Keratinocyte (primary cell): ENCODE measurements around the gene EPB41.

Source experiments
- CTCF ChIP-seq, 3 experiments: IDR thresholded peaks in 1 of 3; conservative IDR thresholded peaks in 1 of 3; optimal IDR thresholded peaks in 1 of 3; 2 replicates in 2 of 3; 3 replicates in 1 of 3; pipeline versions ENCODE3 to v1.5.1; 2011; ENCODE audit warnings: low read length in 3 of 3, mild to moderate bottlenecking in 3 of 3, moderate library complexity in 2 of 3, control low read depth in 1 of 3, inconsistent platforms in 1 of 3; ENCODE audit not compliant: insufficient read depth in 2 of 3; ENCODE audit errors: extremely low read depth in 1 of 3
- EZH2 ChIP-seq: IDR thresholded peaks from one replicate; pipeline ENCODE4 v1.6.1; 2012; ENCODE audit warnings: inconsistent platforms, mild to moderate bottlenecking, low read length, moderate library complexity

- no peak for TF ChIP-seq CTCF (optimal IDR thresholded peaks at IDR 0.05 in 1 of 3, IDR thresholded peaks at IDR 0.05 in 1 of 3, conservative IDR thresholded peaks at IDR 0.05 in 1 of 3; ENCODE audit: extremely low read depth in 1 of 3, insufficient read depth in 2 of 3, low read length in 3 of 3)
- TF ChIP-seq EZH2: no peak
Observed at GRCh38 chr1:28887835-28888682, 26.3 kb upstream of the EPB41 start.
